Naive thymus-derived CD8-positive, alpha-beta T cell (primary cell): Measurements from ENCODE around the gene GJD2. TPM values are rescaled to one million over a fixed set of nuclear protein-coding genes. Genes with fewer than 3 reads are reported as not detected.
A peak's percentile ranks its signal among the peaks of the same experiment; 100 is the strongest.

Experiments used
- ATAC-seq, 2 donors: fragments of 150-1000 bp; cut with Tn5 transposase in 1 of 2; sonication (Bioruptor Pico), chemical (Tn5 transposase) in 1 of 2; 1 replicate in 1 of 2; 2 replicates in 1 of 2; pipeline ENCODE4 v1.10.0; 2021; ENCODE audit warnings: mild to moderate bottlenecking in 2 of 2, moderate library complexity in 2 of 2
- POLR2A ChIA-PET: fragments of 350-600 bp; sonication (Branson Sonifier 250); formaldehyde crosslinking; loops from one replicate; lab custom pipeline; 2021; ENCODE audit warnings: antibody characterized with exemption; lab: Charles Lee
- DNase-seq, 10 donors: peaks; one replicate each; pipeline versions ENCODE4 v3.0.0 to v3.0.0-alpha.2; 2020 to 2022
- H3K27ac Mint-ChIP-seq, 10 donors: one replicate each; pipeline ENCODE4 v1.8.0; 2020 to 2022; ENCODE audit warnings: mild to moderate bottlenecking in 10 of 10, mixed read lengths in 10 of 10, moderate library complexity in 4 of 10, inconsistent platforms in 1 of 10
- H3K27me3 Mint-ChIP-seq, 5 donors: one replicate each; pipeline ENCODE4 v1.8.0; 2021 to 2022; ENCODE audit warnings: mixed read lengths in 5 of 5
- H3K36me3 Mint-ChIP-seq, 3 donors: one replicate each; pipeline ENCODE4 v1.8.0; 2020 to 2022; ENCODE audit warnings: mixed read lengths in 3 of 3, mild to moderate bottlenecking in 2 of 3, inconsistent platforms in 1 of 3
- H3K4me1 Mint-ChIP-seq, 4 donors: one replicate each; pipeline ENCODE4 v1.8.0; 2021 to 2022; ENCODE audit warnings: mixed read lengths in 4 of 4
- H3K4me3 Mint-ChIP-seq, 10 donors: one replicate each; pipeline ENCODE4 v1.8.0; 2020 to 2022; ENCODE audit warnings: mild to moderate bottlenecking in 10 of 10, mixed read lengths in 10 of 10, moderate library complexity in 6 of 10, inconsistent platforms in 1 of 10
- H3K9me3 Mint-ChIP-seq, 9 donors: one replicate each; pipeline ENCODE4 v1.8.0; 2020 to 2022; ENCODE audit warnings: mixed read lengths in 9 of 9, mild to moderate bottlenecking in 3 of 9, inconsistent platforms in 1 of 9, moderate library complexity in 1 of 9
- polyA plus RNA-seq, 3 donors: library from polyadenylated mRNA; unstranded; fragments of 300-500 nt; fragmentation: Illumina TruSeq; gene quantifications; one replicate each; pipeline ENCODE4 v1.2.3, GENCODE V29; 2021
- total RNA-seq, 8 experiments: library from RNA in 2 of 8; stranded (reverse) in 2 of 8; gene quantifications; one replicate each; pipeline ENCODE4 v1.2.3 and lab custom pipeline; 2021 to 2026

Gene GJD2
- total and polyA plus RNA-seq, 5 experiments from 2014 or later, result not detected

GRCh38 chr15:34733621-34734020 lies 21.2 kb downstream of the GJD2 start:
- Mint-ChIP-seq H3K4me1 (no peaks in the 10 kb centered on the region), H3K27me3 (peaks cover 16 to 51% (median 25%) of the 10 kb centered on the region in 5 donors), H3K4me3 (no peak overlapping the region), H3K9me3 (peaks cover 0 to 4% (median 0%) of the 10 kb centered on the region in 9 donors), H3K27ac (no peak overlapping the region), H3K36me3 (no peaks in the 10 kb centered on the region)
- DNase-seq, result no peak
- POLR2A ChIA-PET, result no interaction called here
- no peak for ATAC-seq

- peak overlapping the region in 1 of 10 donors; percentile 14 for H3K27ac Mint-ChIP-seq
- no peaks in the 10 kb centered on the region for H3K4me1 Mint-ChIP-seq
- DNase-seq, result no peak
- H3K27me3 Mint-ChIP-seq, result peaks cover 14 to 51% (median 28%) of the 10 kb centered on the region in 5 donors
- H3K4me3 Mint-ChIP-seq, result no peak overlapping the region
- no peak for ATAC-seq
- no peaks in the 10 kb centered on the region for H3K36me3 Mint-ChIP-seq
- POLR2A ChIA-PET, result no interaction called here
- peaks cover 0 to 4% (median 0%) of the 10 kb centered on the region in 9 donors for H3K9me3 Mint-ChIP-seq
These were observed 22.4 kb downstream of the GJD2 start for GRCh38 chr15:34732430-34732829.

- no peaks in the 10 kb centered on the region for H3K36me3 Mint-ChIP-seq
- ATAC-seq, result no peak
- H3K9me3 Mint-ChIP-seq, result peaks cover 0 to 5% (median 0%) of the 10 kb centered on the region in 9 donors
- DNase-seq, result no peak
- H3K4me1 Mint-ChIP-seq, result no peaks in the 10 kb centered on the region
- POLR2A ChIA-PET, result no interaction called here
- H3K27ac Mint-ChIP-seq, result no peak overlapping the region
- peaks cover 20 to 61% (median 31%) of the 10 kb centered on the region in 5 donors for H3K27me3 Mint-ChIP-seq
- no peak overlapping the region for H3K4me3 Mint-ChIP-seq
These were observed 24.1 kb downstream of the GJD2 start for GRCh38 chr15:34730701-34731100.

- DNase-seq, result no peak
- ATAC-seq, result no peak
- no peaks in the 10 kb centered on the region for H3K4me1 Mint-ChIP-seq
- POLR2A ChIA-PET, result no interaction called here
- no peaks in the 10 kb centered on the region for H3K36me3 Mint-ChIP-seq
- peaks cover 0 to 5% (median 0%) of the 10 kb centered on the region in 9 donors for H3K9me3 Mint-ChIP-seq
- peaks cover 20 to 61% (median 30%) of the 10 kb centered on the region in 5 donors for H3K27me3 Mint-ChIP-seq
- no peak overlapping the region for H3K4me3 Mint-ChIP-seq
- no peak overlapping the region for H3K27ac Mint-ChIP-seq
These were observed 24.9 kb downstream of the GJD2 start for GRCh38 chr15:34729886-34730285.

- Mint-ChIP-seq H3K27me3 (peaks cover 23 to 63% (median 31%) of the 10 kb centered on the region in 5 donors), H3K4me1 (no peaks in the 10 kb centered on the region), H3K36me3 (no peaks in the 10 kb centered on the region), H3K9me3 (peaks cover 0 to 5% (median 0%) of the 10 kb centered on the region in 9 donors), H3K27ac (no peak overlapping the region), H3K4me3 (no peak overlapping the region)
- DNase-seq, result no peak
- no peak for ATAC-seq
- POLR2A ChIA-PET, result no interaction called here
These were observed 25.7 kb downstream of the GJD2 start for GRCh38 chr15:34729056-34729455.

- DNase-seq, result no peak
- Mint-ChIP-seq H3K4me3 (no peak overlapping the region), H3K4me1 (peaks cover 0 to 7% (median 3%) of the 10 kb centered on the region in 4 donors), H3K27ac (no peak overlapping the region), H3K36me3 (no peaks in the 10 kb centered on the region), H3K9me3 (peaks cover 0 to 5% (median 0%) of the 10 kb centered on the region in 9 donors), H3K27me3 (peaks cover 32 to 84% (median 40%) of the 10 kb centered on the region in 5 donors)
- POLR2A ChIA-PET, result no interaction called here
- ATAC-seq, result no peak
These were observed 28.2 kb downstream of the GJD2 start for GRCh38 chr15:34726406-34727100.

GRCh38 chr15:34725556-34725955 lies 29.2 kb downstream of the GJD2 start:
- Mint-ChIP-seq H3K4me1 (peaks cover 0 to 7% (median 3%) of the 10 kb centered on the region in 4 donors), H3K36me3 (no peaks in the 10 kb centered on the region), H3K9me3 (peaks cover 0 to 5% (median 0%) of the 10 kb centered on the region in 9 donors), H3K27ac (no peak overlapping the region), H3K27me3 (peaks cover 35 to 83% (median 46%) of the 10 kb centered on the region in 5 donors), H3K4me3 (no peak overlapping the region)
- no peak for DNase-seq
- no peak for ATAC-seq
- POLR2A ChIA-PET, result no interaction called here

GRCh38 chr15:34724481-34724880 lies 30.3 kb downstream of the GJD2 start:
- DNase-seq (no peak), ATAC-seq (no peak)
- Mint-ChIP-seq H3K9me3 (peaks cover 0 to 5% (median 0%) of the 10 kb centered on the region in 9 donors), H3K36me3 (no peaks in the 10 kb centered on the region), H3K4me1 (peaks cover 0 to 7% (median 3%) of the 10 kb centered on the region in 4 donors), H3K27me3 (peaks cover 40 to 77% (median 50%) of the 10 kb centered on the region in 5 donors), H3K27ac (no peak overlapping the region), H3K4me3 (no peak overlapping the region)
- POLR2A ChIA-PET, result no interaction called here

GRCh38 chr15:34722439-34722836 lies 32.4 kb downstream of the GJD2 start:
- Mint-ChIP-seq H3K27me3 (peaks cover 33 to 64% (median 46%) of the 10 kb centered on the region in 5 donors), H3K9me3 (peaks cover 0 to 5% (median 0%) of the 10 kb centered on the region in 9 donors)

GRCh38 chr15:34721802-34722438 lies 32.9 kb downstream of the GJD2 start:
- Mint-ChIP-seq H3K27ac (peak overlapping the region in 1 of 10 donors; percentile 24), H3K4me1 (peaks cover 0 to 7% (median 3%) of the 10 kb centered on the region in 4 donors), H3K27me3 (peaks cover 31 to 59% (median 41%) of the 10 kb centered on the region in 5 donors), H3K9me3 (peaks cover 0 to 4% (median 0%) of the 10 kb centered on the region in 9 donors), H3K36me3 (no peaks in the 10 kb centered on the region), H3K4me3 (no peak overlapping the region)
- DNase-seq, result no peak
- no peak for ATAC-seq
- POLR2A ChIA-PET, result no interaction called here

More at GRCh38 chr15:34722439-34722836, 32.4 kb downstream of the GJD2 start:
- ATAC-seq (no peak), DNase-seq (no peak)
- H3K27ac Mint-ChIP-seq, result peak overlapping the region in 1 of 10 donors; percentile 24
- H3K36me3 Mint-ChIP-seq, result no peaks in the 10 kb centered on the region
- H3K4me3 Mint-ChIP-seq, result no peak overlapping the region
- peaks cover 0 to 7% (median 3%) of the 10 kb centered on the region in 4 donors for H3K4me1 Mint-ChIP-seq
- POLR2A ChIA-PET, result no interaction called here

- POLR2A ChIA-PET, result no interaction called here
- Mint-ChIP-seq H3K4me3 (no peak overlapping the region), H3K4me1 (peaks cover 0 to 7% (median 3%) of the 10 kb centered on the region in 4 donors), H3K9me3 (peaks cover 0 to 4% (median 0%) of the 10 kb centered on the region in 9 donors), H3K27me3 (peaks cover 32 to 52% (median 42%) of the 10 kb centered on the region in 5 donors), H3K36me3 (no peaks in the 10 kb centered on the region), H3K27ac (no peak overlapping the region)
- ATAC-seq (no peak), DNase-seq (no peak)
These were observed 33.5 kb downstream of the GJD2 start for GRCh38 chr15:34721157-34721801.

GRCh38 chr15:34719695-34720094 lies 35.1 kb downstream of the GJD2 start:
- H3K36me3 Mint-ChIP-seq, result no peaks in the 10 kb centered on the region
- no peaks in the 10 kb centered on the region for H3K9me3 Mint-ChIP-seq
- peaks cover 27 to 37% (median 36%) of the 10 kb centered on the region in 5 donors for H3K27me3 Mint-ChIP-seq
- peaks cover 0 to 7% (median 3%) of the 10 kb centered on the region in 4 donors for H3K4me1 Mint-ChIP-seq
- no peak overlapping the region for H3K4me3 Mint-ChIP-seq
- no peak overlapping the region for H3K27ac Mint-ChIP-seq
- ATAC-seq (no peak), DNase-seq (no peak)
- POLR2A ChIA-PET, result no interaction called here
